Adrenal gland (tissue), 12 donors: ENCODE results near the gene RUFY1. TPM values are rescaled to one million over a fixed set of nuclear protein-coding genes. Genes with fewer than 3 reads are reported as not detected.

Experiments
- DNase-seq, 7 donors: peaks; one replicate each; pipeline ENCODE4 v3.0.0-alpha.2; 2019 to 2020
- H3K27ac ChIP-seq, 5 donors: fragments of 200-600 bp; sonication (generic) in 4 of 5; 1 replicate in 3 of 5; 2 replicates in 2 of 5; pipeline versions ENCODE4 v1.5.1 to v1.8.0; 2016 to 2020; ENCODE audit warnings: mild to moderate bottlenecking in 1 of 5
- H3K27me3 ChIP-seq: fragments of 200-600 bp; 2 replicates; pipeline ENCODE4 v1.8.0; 2021
- H3K36me3 ChIP-seq, 2 donors: fragments of 200-600 bp; replicated peaks in 1 of 2; 1 replicate in 1 of 2; 2 replicates in 1 of 2; pipeline versions ENCODE4 v1.5.1 to v1.8.0; 2018 to 2022
- H3K4me1 ChIP-seq, 2 donors: fragments of 200-600 bp; replicated peaks in 1 of 2; 1 replicate in 1 of 2; 2 replicates in 1 of 2; pipeline versions ENCODE4 v1.5.1 to v1.8.0; 2018 to 2021
- H3K4me3 ChIP-seq, 4 donors: fragments of 200-600 bp; sonication (generic) in 3 of 4; one replicate each; pipeline ENCODE4 v1.5.1; 2016 to 2018
- H3K9me3 ChIP-seq, 3 donors: fragments of 200-600 bp; sonication (generic) in 1 of 3; replicated peaks in 1 of 3; 1 replicate in 2 of 3; 2 replicates in 1 of 3; pipeline versions ENCODE4 v1.5.1 to v1.8.0; 2016 to 2021
- POLR2A ChIP-seq, 2 donors: fragments of 450-650 bp; IDR thresholded peaks; one replicate each; pipeline ENCODE4 v1.6.1; 2017; ENCODE audit warnings: antibody characterized with exemption in 2 of 2, mild to moderate bottlenecking in 2 of 2, moderate library complexity in 1 of 2
- WGBS, 4 donors: extraction: QIAGEN DNeasy Blood & Tissue Kit in 2 of 4; methylation state at CpG; one replicate each; pipeline versions ENCODE4 v1.1.5 to v1.1.7; 2013 to 2017; 5-methylcytosine and 5-hydroxymethylcytosine counted together
- intact Hi-C, 2 donors: fragments of 100-400 bp; cut with DNase I; formaldehyde crosslinking; loops; one replicate each; pipeline versions ENCODE4 v1.14.1 to v1.15.0; 2022 to 2023
- polyA plus RNA-seq, 3 donors: library from polyadenylated mRNA; stranded (reverse); fragments of 200-250 nt in 2 of 3; fragments of 350-450 nt in 1 of 3; fragmentation: Illumina TruSeq in 1 of 3; extraction: RNeasy Lipid Tissue Mini Kit (QIAGEN cat#74804) in 1 of 3; gene quantifications; one replicate each; pipeline ENCODE4 v1.2.3, GENCODE V29; 2013 to 2014
- total RNA-seq, 9 donors: library from RNA; depleted of rRNA in 4 of 9; stranded (reverse); fragments of >200 nt in 4 of 9; fragments of 120-200 nt in 1 of 9; fragmentation: NEBNext Ultra II Directional in 1 of 9; extraction: Animal tissue kit (Norgen Biotek cat#: 25700) in 1 of 9; gene quantifications; one replicate each; pipeline versions ENCODE4 v1.1.0 to v1.2.4, GENCODE V29; 2013 to 2023
- TF ChIP-seq, protein P1 (sequence below), 6 experiments: fragments of 450-650 bp in 4 of 6; fragments of 200-600 bp in 2 of 6; sonication (generic) in 1 of 6; IDR thresholded peaks; 1 replicate in 5 of 6; 2 replicates in 1 of 6; pipeline versions ENCODE4 v1.5.1 to v1.8.0; 2016 to 2021; ENCODE audit warnings: antibody characterized with exemption in 6 of 6, mild to moderate bottlenecking in 2 of 6, moderate library complexity in 1 of 6
- donor health status: healthy with polysubstance abuse.
- donor health status: Bipolar disorder and iron deficiency.
- donor health status: DM: yes; HTN: yes; CAD: no.
- donor health status: DM: no; HTN: no; CAD: no.
- donor health status: DM: no; HTN: no; CAD: no.
- donor health status: DM: yes; HTN: yes; CAD: no.

The RUFY1 gene
- total and polyA plus RNA-seq, 12 donors, result 43.7 to 83.9 (median 56.7) TPM

GRCh38 chr5:179609834-179610108 is 59.4 kb downstream of the RUFY1 start:
- H3K4me3 ChIP-seq, result no peak overlapping the region
- TF ChIP-seq, protein P1, sequence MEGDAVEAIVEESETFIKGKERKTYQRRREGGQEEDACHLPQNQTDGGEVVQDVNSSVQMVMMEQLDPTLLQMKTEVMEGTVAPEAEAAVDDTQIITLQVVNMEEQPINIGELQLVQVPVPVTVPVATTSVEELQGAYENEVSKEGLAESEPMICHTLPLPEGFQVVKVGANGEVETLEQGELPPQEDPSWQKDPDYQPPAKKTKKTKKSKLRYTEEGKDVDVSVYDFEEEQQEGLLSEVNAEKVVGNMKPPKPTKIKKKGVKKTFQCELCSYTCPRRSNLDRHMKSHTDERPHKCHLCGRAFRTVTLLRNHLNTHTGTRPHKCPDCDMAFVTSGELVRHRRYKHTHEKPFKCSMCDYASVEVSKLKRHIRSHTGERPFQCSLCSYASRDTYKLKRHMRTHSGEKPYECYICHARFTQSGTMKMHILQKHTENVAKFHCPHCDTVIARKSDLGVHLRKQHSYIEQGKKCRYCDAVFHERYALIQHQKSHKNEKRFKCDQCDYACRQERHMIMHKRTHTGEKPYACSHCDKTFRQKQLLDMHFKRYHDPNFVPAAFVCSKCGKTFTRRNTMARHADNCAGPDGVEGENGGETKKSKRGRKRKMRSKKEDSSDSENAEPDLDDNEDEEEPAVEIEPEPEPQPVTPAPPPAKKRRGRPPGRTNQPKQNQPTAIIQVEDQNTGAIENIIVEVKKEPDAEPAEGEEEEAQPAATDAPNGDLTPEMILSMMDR (IDR thresholded peaks at IDR 0.05), result no peak
- TF ChIP-seq POLR2A (IDR thresholded peaks at IDR 0.05), result no peak
- H3K27me3 ChIP-seq, result no peaks in the 10 kb centered on the region
- H3K9me3 ChIP-seq, result no peaks in the 10 kb centered on the region
- intact Hi-C loops, result loop anchor here in 1 of 2 donors (5.0 kb wide), 1 partner anchor 53 kb away; no protein-coding TSS in a partner anchor
- H3K36me3 ChIP-seq, result peaks cover 0 to 90% of the 10 kb centered on the region in 2 donors
- WGBS, 4 donors, result 67 to 81% (median 75%) methylated on average over 7 to 8 of the region's 8 CpGs
- no peak for DNase-seq
- H3K27ac ChIP-seq, result peak overlapping the region in 1 of 5 donors; percentile 53
- H3K4me1 ChIP-seq, result peaks cover 0 to 32% of the 10 kb centered on the region in 2 donors

GRCh38 chr5:179610109-179610902 is 60.0 kb downstream of the RUFY1 start:
- Histone ChIP-seq H3K4me3 (no peak overlapping the region), H3K36me3 (peaks cover 0 to 93% of the 10 kb centered on the region in 2 donors), H3K27ac (peak overlapping the region in 2 of 5 donors; percentile 26 to 53), H3K9me3 (no peaks in the 10 kb centered on the region), H3K4me1 (peaks cover 0 to 34% of the 10 kb centered on the region in 2 donors), H3K27me3 (no peaks in the 10 kb centered on the region)
- intact Hi-C loops, result no loop called here
- TF ChIP-seq POLR2A (IDR thresholded peaks at IDR 0.05), result no peak
- TF ChIP-seq, protein P1 (IDR thresholded peaks at IDR 0.05), result no peak
- WGBS, 4 donors, result 69 to 78% (median 74%) methylated on average over 19 to 23 of the region's 23 CpGs
- DNase-seq, result peak in 1 of 7 donors; percentile 60

DNA sequence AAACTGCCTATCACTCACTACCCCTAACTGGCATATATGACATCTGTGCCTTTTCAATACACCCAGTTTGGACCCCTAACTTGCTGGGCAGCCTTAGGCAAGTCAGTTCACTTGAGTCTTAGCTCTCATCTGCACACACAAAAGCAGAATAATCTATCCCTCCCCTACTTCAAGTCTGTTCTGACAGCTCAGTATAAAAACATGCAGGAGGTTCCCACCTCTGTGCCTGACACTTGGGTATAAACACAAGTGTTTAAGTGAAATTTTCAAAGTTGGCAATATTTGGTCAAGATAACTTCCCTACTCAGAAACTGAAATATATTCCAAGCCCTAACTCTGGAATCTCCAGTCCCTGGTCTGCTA is 60.5 kb downstream of the RUFY1 start:
- no peaks in the 10 kb centered on the region for H3K27me3 ChIP-seq
- peak in 1 of 7 donors; percentile 28 for DNase-seq
- no peak overlapping the region for H3K4me3 ChIP-seq
- TF ChIP-seq POLR2A (IDR thresholded peaks at IDR 0.05), result no peak
- TF ChIP-seq, protein P1 (IDR thresholded peaks at IDR 0.05), result no peak
- H3K27ac ChIP-seq, result peak overlapping the region in 2 of 5 donors; percentile 26 to 53
- intact Hi-C loops, result no loop called here
- peaks cover 0 to 93% of the 10 kb centered on the region in 2 donors for H3K36me3 ChIP-seq
- no peaks in the 10 kb centered on the region for H3K9me3 ChIP-seq
- H3K4me1 ChIP-seq, result peaks cover 0 to 37% of the 10 kb centered on the region in 2 donors

DNA sequence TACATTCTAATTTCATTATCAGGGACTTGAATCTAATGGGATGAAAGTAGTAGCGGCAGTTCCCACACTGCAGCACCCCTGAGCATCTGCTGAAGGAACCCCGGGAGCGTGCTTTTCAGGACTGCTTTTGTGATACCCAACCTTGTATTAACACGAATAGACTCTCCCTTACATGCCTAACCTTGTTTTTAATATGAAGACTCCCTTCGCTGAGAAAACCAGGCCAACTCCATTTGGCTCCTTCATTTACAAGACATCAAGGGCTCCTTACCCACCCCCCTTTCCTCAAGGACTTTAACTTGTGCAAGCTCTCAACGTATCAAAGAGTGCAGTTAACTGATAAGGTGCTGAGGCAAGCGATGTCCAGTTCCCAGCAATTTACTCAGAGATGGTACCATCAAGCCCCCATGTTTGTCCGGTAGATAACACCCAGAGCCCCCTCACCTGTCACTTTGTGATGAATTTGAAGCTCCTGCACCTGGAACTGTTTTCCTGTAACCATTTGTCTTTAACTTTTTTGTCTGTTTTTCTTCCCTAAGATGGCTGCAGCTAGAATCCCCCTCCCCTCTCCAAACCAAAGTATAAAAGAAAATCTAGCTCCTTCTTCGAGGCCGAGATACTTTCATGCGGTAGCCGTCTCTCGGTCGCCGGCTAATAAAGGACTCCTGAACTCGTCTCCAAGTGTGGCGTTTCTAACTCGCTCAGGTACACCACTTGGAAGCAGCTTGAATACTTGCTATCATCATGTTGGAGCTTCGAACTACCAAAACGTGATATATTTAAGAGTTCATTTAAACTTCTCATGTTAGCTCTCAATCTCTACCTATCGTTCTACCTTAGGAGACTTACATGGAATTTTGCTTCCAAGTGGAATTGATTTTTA is 62.5 kb downstream of the RUFY1 start:
- TF ChIP-seq, protein P1 (IDR thresholded peaks at IDR 0.05), result no peak
- no peak for TF ChIP-seq POLR2A (IDR thresholded peaks at IDR 0.05)
- peak in 2 of 7 donors; percentile 49 to 58 for DNase-seq
- Histone ChIP-seq H3K27ac (peak overlapping the region in 1 of 5 donors; percentile 13), H3K27me3 (no peaks in the 10 kb centered on the region), H3K9me3 (no peaks in the 10 kb centered on the region), H3K4me3 (no peak overlapping the region), H3K4me1 (peaks cover 0 to 50% of the 10 kb centered on the region in 2 donors), H3K36me3 (peaks cover 0 to 97% of the 10 kb centered on the region in 2 donors)
- WGBS, 4 donors, result 57 to 65% (median 60%) methylated on average over 21 of the region's 21 CpGs
- intact Hi-C loops, result no loop called here
